Left lung (tissue), 10 donors: ENCODE results near the gene NAV2. TPM values are rescaled to one million over a fixed set of nuclear protein-coding genes. Genes with fewer than 3 reads are reported as not detected.
"Not testable (repeated sequence)": the region's sequence is repeated elsewhere in the genome, so short reads cannot be mapped to it uniquely, and the experiment has no call there.

Experiments
- ATAC-seq: fragments of 200-7000 bp; cut with Tn5 transposase; one replicate; pipeline ENCODE4 v1.9.1; 2020; ENCODE audit warnings: moderate library complexity
- DNase-seq, 4 donors: peaks; one replicate each; pipeline ENCODE4 v3.0.0-alpha.2; 2013 to 2020
- H3K27ac ChIP-seq, 2 donors: fragments of 200-600 bp; sonication (generic) in 1 of 2; one replicate each; pipeline versions ENCODE4 v1.5.0 to v1.8.0; 2020 to 2021
- H3K27me3 ChIP-seq, 2 donors: fragments of 200-600 bp; sonication (generic) in 1 of 2; one replicate each; pipeline versions ENCODE4 v1.5.0 to v1.8.0; 2020 to 2021
- H3K36me3 ChIP-seq, 2 donors: fragments of 200-600 bp; sonication (generic) in 1 of 2; one replicate each; pipeline versions ENCODE4 v1.5.0 to v1.8.0; 2020 to 2021
- H3K4me1 ChIP-seq, 2 donors: fragments of 200-600 bp; one replicate each; pipeline ENCODE4 v1.8.0; 2021
- H3K4me3 ChIP-seq, 2 donors: fragments of 200-600 bp; sonication (generic) in 1 of 2; one replicate each; pipeline versions ENCODE4 v1.5.0 to v1.8.0; 2020 to 2021; ENCODE audit warnings: mild to moderate bottlenecking in 1 of 2
- H3K9me3 ChIP-seq, 2 donors: fragments of 200-600 bp; sonication (generic) in 1 of 2; one replicate each; pipeline versions ENCODE4 v1.5.0 to v1.8.0; 2020 to 2021
- intact Hi-C, 2 donors: fragments of 100-400 bp; cut with DNase I; formaldehyde crosslinking; loops; one replicate each; pipeline versions ENCODE4 v1.11.2 to v1.14.2; 2022
- polyA plus RNA-seq, 6 donors: library from polyadenylated mRNA; unstranded; fragments of 120-200 nt; gene quantifications; one replicate each; pipeline ENCODE4 v1.2.1, GENCODE V29; 2013; ENCODE audit not compliant: insufficient read length in 6 of 6
- total RNA-seq, 2 donors: library from RNA; stranded (reverse); fragmentation: NEBNext Ultra II Directional; extraction: Animal tissue kit (Norgen Biotek cat#: 25700); gene quantifications; one replicate each; pipeline ENCODE4 v1.2.1, GENCODE V29; 2021
- TF ChIP-seq, protein P1 (sequence below), 2 donors: fragments of 200-600 bp; sonication (generic) in 1 of 2; IDR thresholded peaks; one replicate each; pipeline versions ENCODE4 v1.5.0 to v1.8.0; 2021; ENCODE audit warnings: antibody characterized with exemption in 2 of 2
- donor health status: DM: no; HTN: yes; CAD: no.
- donor health status: DM: no; HTN: no; CAD: no.

The NAV2 gene
- total and polyA plus RNA-seq, 8 donors, result 18.0 to 59.9 (median 23.1) TPM

DNA sequence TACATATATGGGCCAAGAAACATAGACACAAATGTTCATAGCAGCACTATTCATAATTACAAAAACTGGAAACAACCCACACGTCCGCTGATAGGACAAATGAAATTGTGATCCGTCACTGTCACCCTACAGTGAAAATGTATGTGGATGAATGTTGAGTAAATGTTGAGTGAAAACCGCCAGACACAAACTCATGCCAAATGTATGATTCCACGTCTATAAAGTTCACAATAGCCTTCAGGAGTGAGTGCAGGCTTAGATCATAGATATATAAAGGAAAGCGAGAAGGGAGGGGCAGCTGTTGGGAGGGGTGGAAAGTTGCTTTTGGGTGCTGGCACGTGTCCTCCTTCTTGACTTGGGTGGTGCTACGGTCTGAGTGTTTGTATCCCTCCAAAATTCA, 414.1 kb downstream of the NAV2 start:
- H3K4me3 ChIP-seq, result no peak overlapping the region
- peaks cover 0 to 6% of the 10 kb centered on the region in 2 donors for H3K27me3 ChIP-seq
- no peak for DNase-seq
- peaks cover 0 to under 1% of the 10 kb centered on the region in 2 donors for H3K4me1 ChIP-seq
- intact Hi-C loops, result loop anchor here in 1 of 2 donors (5.0 kb wide), 2 partner anchors 179 to 231 kb away; no protein-coding TSS in a partner anchor
- no peak for ATAC-seq
- no peak overlapping the region for H3K27ac ChIP-seq
- TF ChIP-seq, protein P1, sequence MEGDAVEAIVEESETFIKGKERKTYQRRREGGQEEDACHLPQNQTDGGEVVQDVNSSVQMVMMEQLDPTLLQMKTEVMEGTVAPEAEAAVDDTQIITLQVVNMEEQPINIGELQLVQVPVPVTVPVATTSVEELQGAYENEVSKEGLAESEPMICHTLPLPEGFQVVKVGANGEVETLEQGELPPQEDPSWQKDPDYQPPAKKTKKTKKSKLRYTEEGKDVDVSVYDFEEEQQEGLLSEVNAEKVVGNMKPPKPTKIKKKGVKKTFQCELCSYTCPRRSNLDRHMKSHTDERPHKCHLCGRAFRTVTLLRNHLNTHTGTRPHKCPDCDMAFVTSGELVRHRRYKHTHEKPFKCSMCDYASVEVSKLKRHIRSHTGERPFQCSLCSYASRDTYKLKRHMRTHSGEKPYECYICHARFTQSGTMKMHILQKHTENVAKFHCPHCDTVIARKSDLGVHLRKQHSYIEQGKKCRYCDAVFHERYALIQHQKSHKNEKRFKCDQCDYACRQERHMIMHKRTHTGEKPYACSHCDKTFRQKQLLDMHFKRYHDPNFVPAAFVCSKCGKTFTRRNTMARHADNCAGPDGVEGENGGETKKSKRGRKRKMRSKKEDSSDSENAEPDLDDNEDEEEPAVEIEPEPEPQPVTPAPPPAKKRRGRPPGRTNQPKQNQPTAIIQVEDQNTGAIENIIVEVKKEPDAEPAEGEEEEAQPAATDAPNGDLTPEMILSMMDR (IDR thresholded peaks at IDR 0.05), result no peak
- H3K9me3 ChIP-seq, result no peaks in the 10 kb centered on the region
- no peaks in the 10 kb centered on the region for H3K36me3 ChIP-seq

DNA sequence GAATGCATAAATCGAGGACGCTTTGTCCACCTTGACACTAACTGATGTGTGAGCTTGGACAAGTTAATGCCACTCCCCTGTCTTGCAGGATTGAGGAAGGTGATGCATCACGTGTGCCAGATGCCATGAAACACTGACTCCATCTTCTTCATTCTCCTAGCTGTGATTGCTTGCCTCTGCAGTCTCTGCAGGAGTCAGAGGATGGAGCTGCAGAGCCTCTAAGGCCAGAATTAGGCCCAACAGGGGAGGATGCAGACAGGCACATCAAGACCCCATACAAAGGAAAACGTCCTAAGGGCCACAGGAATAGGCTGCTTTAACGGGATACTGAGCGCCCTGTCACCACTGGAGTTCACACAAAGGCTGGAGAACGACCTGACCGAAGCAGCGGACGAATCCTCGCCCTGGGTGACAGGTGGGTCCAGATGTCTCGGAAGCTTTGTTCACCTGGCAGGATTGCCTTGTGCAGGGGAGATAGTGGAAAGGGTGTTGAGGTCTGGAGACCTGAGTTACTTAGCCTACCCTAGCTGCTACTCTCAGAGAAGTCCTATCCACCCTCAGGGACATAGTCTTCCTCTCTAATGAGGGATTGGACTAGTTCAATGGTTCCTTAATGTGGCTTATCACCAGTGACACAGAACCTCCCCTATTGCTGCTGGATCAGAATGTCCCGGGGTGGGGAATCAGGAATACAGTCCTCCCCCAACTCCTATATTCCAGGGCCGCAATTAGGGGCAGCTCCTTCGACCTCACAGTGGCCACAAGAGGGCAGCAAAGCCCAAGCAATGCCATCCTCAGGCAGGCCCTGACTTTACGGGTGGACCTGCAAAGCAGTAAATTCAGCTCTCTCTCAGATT, 415.3 kb downstream of the NAV2 start:
- TF ChIP-seq, protein P1 (IDR thresholded peaks at IDR 0.05), result peak; percentile 70 to 76
- intact Hi-C loops, result loop anchor here in 1 of 2 donors (5.0 kb wide), 2 partner anchors 181 to 229 kb away; no protein-coding TSS in a partner anchor
- Histone ChIP-seq H3K36me3 (no peaks in the 10 kb centered on the region), H3K27ac (no peak overlapping the region), H3K4me1 (peaks cover 0 to 6% of the 10 kb centered on the region in 2 donors), H3K27me3 (peaks cover 0 to 16% of the 10 kb centered on the region in 2 donors), H3K9me3 (no peaks in the 10 kb centered on the region), H3K4me3 (no peak overlapping the region)
- ATAC-seq (peak; percentile 85), DNase-seq (peak in 3 of 4 donors; percentile 60 to 79 (median 64))

DNA sequence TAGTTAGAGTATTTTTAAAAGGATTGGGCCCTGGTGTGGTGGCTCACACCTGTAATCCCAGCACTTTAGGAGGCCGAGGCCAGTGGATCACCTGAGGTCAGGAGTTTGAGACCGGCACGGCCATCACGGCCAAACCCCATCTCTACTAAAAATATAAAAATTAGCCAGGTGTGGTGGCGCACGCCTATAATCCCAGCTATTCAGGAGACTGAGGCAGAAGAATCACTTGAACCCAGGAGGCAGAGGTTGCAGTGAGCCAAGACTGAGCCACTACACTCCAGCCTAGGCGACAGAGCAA, 415.8 kb downstream of the NAV2 start:
- peaks cover 0 to 22% of the 10 kb centered on the region in 2 donors for H3K27me3 ChIP-seq
- not testable (repeated sequence) for ATAC-seq, H3K9me3 ChIP-seq, DNase-seq, H3K4me1 ChIP-seq, H3K4me3 ChIP-seq, H3K27ac ChIP-seq, H3K36me3 ChIP-seq
- intact Hi-C loops, result loop anchor here in 1 of 2 donors (5.0 kb wide), 2 partner anchors 181 to 229 kb away; no protein-coding TSS in a partner anchor

DNA sequence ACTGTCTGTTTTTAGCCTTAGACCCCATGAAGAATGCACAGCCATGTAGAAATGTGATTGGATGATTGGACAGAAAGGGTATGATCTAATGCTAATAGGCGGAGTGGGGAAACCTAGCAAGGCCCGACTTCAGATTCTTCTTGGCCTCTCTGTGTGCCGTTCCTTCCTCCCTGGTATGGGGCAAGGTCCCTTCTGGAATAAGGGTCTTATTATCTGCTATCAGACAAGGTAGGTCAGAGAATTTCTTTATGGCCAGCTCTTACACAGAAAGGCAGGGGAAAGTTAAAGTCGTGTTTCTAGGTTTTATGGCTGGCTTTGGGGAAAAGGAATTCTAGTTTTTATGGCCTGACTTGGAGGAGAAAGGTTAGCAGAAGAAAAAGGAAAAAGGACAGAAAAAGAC, 417.0 kb downstream of the NAV2 start:
- H3K4me1 ChIP-seq, result peaks cover 0 to 6% of the 10 kb centered on the region in 2 donors
- no peaks in the 10 kb centered on the region for H3K9me3 ChIP-seq
- DNase-seq (no peak), ATAC-seq (no peak)
- peaks cover 0 to 32% of the 10 kb centered on the region in 2 donors for H3K27me3 ChIP-seq
- TF ChIP-seq, protein P1 (IDR thresholded peaks at IDR 0.05), result no peak
- H3K36me3 ChIP-seq, result no peaks in the 10 kb centered on the region
- H3K4me3 ChIP-seq, result no peak overlapping the region
- no peak overlapping the region for H3K27ac ChIP-seq
- intact Hi-C loops, result loop anchor here in 1 of 2 donors (5.0 kb wide), 3 partner anchors 182 to 572 kb away; no protein-coding TSS in a partner anchor

DNA sequence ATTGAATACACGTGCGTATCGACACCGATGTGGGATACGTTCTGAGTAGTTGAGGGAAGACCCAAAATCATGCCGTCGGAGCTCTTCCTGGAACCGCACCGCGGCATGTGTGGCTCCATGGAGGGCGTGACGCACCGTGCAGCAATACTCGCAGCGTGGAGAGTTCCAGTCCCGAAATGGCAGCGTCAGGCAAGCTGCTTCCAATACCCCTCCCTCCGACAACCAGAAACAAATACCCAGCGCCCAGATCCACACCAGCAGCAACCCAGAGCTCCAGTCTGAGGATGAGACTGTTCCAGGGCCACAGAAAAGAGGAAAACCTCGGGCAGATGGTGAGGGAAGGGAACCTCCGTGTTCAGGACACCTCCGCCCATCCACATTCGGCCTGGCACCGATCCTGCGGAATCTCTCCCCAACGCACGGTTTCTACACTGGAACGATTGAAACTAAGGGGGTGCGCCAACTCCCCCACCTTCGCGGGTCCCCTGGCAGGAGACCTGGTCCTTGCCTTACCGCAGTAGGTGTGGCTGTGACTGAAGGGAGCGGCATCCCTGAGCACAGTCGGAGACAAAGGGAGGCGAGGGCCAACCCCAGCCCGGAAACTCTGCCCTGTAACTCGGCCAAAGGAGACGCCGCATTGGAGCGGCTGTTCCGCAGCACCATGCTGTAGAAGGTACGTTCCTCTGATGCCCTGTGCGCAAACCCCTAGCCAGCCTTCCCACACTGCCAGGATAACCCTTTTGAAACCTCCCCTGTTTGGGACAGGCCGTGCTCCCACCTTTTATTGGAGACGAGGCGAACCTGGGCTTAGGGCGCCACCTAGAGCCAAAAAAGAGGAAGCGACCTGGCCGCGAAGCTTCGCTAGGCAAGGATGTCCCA, 419.4 kb downstream of the NAV2 start:
- DNase-seq (peak; percentile 57 to 79 (median 68)), ATAC-seq (peak; percentile 91)
- Histone ChIP-seq H3K4me3 (peak overlapping the region; percentile 21 to 30), H3K9me3 (no peaks in the 10 kb centered on the region), H3K4me1 (peaks cover 0 to 6% of the 10 kb centered on the region in 2 donors), H3K27me3 (peaks cover 0 to 32% of the 10 kb centered on the region in 2 donors), H3K36me3 (no peaks in the 10 kb centered on the region), H3K27ac (no peak overlapping the region)
- intact Hi-C loops, result loop anchor here in 1 of 2 donors (5.0 kb wide), 1 partner anchor 575 kb away; no protein-coding TSS in a partner anchor
- TF ChIP-seq, protein P1 (IDR thresholded peaks at IDR 0.05), result peak; percentile 68 to 87
